GM12891 (cell line): ENCODE results near the gene EDARADD.
"Not testable (repeated sequence)": the region's sequence is repeated elsewhere in the genome, so short reads cannot be mapped to it uniquely, and the experiment has no call there.

ENCODE experiments used
- PAX5 ChIP-seq: IDR thresholded peaks from 2 replicates; pipeline ENCODE4 v1.6.1; 2011; ENCODE audit warnings: low read length, moderate library complexity, mild to moderate bottlenecking; ENCODE audit not compliant: insufficient read depth, severe bottlenecking
- POLR2A ChIP-seq: IDR thresholded peaks from 2 replicates; pipeline ENCODE4 v1.6.1; 2011; ENCODE audit warnings: low read depth, low read length, control low read depth
- POLR2AphosphoS5 ChIP-seq: IDR thresholded peaks from 2 replicates; pipeline ENCODE4 v1.6.1; 2011; ENCODE audit warnings: low read depth, low read length, control low read depth
- TAF1 ChIP-seq: IDR thresholded peaks from 2 replicates; pipeline ENCODE4 v1.6.1; 2011; ENCODE audit warnings: low read depth, low read length, control low read depth

GRCh38 chr1:236366681-236367080 is 27.4 kb upstream of the EDARADD start:
- not testable (repeated sequence) for TF ChIP-seq POLR2A, TAF1, POLR2AphosphoS5, PAX5
